Natural killer cell treated with Interleukin-12 subunit alpha and Interleukin-12 subunit beta and Interleukin-15 and Interleukin-18, amount 100 ng/mL, for 72 hours (primary cell): ENCODE data around the gene TSKS. TPM values are rescaled to one million over a fixed set of nuclear protein-coding genes. Genes with fewer than 3 reads are reported as not detected.
A peak's percentile ranks its signal among the peaks of the same experiment; 100 is the strongest.

Experiments used
- ATAC-seq, 2 donors: fragments of 150-1000 bp; cut with Tn5 transposase in 1 of 2; sonication (Bioruptor Pico), chemical (Tn5 transposase) in 1 of 2; 2 replicates each; pipeline ENCODE4 v1.10.0; 2021
- DNase-seq: peaks from one replicate; pipeline ENCODE4 v3.0.0; 2022; ENCODE audit warnings: low spot score
- H3K27ac Mint-ChIP-seq, 2 donors: 1 replicate in 1 of 2; 2 replicates in 1 of 2; pipeline ENCODE4 v1.8.0; 2022; ENCODE audit warnings: mixed read lengths in 2 of 2, mild to moderate bottlenecking in 1 of 2, moderate library complexity in 1 of 2
- H3K27me3 Mint-ChIP-seq, 2 donors: 1 replicate in 1 of 2; 2 replicates in 1 of 2; pipeline ENCODE4 v1.8.0; 2022; ENCODE audit warnings: mixed read lengths in 2 of 2
- H3K36me3 Mint-ChIP-seq: one replicate; pipeline ENCODE4 v1.8.0; 2022; ENCODE audit warnings: mixed read lengths
- H3K4me1 Mint-ChIP-seq, 2 donors: 1 replicate in 1 of 2; 2 replicates in 1 of 2; pipeline ENCODE4 v1.8.0; 2022; ENCODE audit warnings: low read depth in 2 of 2, mixed read lengths in 2 of 2, mild to moderate bottlenecking in 1 of 2
- H3K4me3 Mint-ChIP-seq: one replicate; pipeline ENCODE4 v1.8.0; 2022; ENCODE audit warnings: mixed read lengths
- H3K9me3 Mint-ChIP-seq: 2 replicates; pipeline ENCODE4 v1.8.0; 2022; ENCODE audit warnings: mixed read lengths
- total RNA-seq, 2 donors: library from RNA; stranded (reverse); gene quantifications; one replicate each; pipeline ENCODE4 v1.2.3, GENCODE V29; 2022

The TSKS gene
- total RNA-seq, 2 donors from 2014 or later = 0.38 to 0.53 TPM

- no peak overlapping the region for H3K27ac Mint-ChIP-seq
- peaks cover 11% of the 10 kb centered on the region for H3K36me3 Mint-ChIP-seq
- no peaks in the 10 kb centered on the region for H3K27me3 Mint-ChIP-seq
Measured at GRCh38 chr19:49801966-49802661, 39.0 kb upstream of the TSKS start.

GRCh38 chr19:49801401-49801888, 38.3 kb upstream of the TSKS start:
- H3K4me3 Mint-ChIP-seq = no peak overlapping the region
- ATAC-seq = no peak
- no peak for DNase-seq
- no peaks in the 10 kb centered on the region for H3K27me3 Mint-ChIP-seq
- H3K9me3 Mint-ChIP-seq = no peaks in the 10 kb centered on the region
- H3K36me3 Mint-ChIP-seq = peaks cover 13% of the 10 kb centered on the region
- H3K4me1 Mint-ChIP-seq = peaks cover 5 to 7% of the 10 kb centered on the region in 2 donors
- no peak overlapping the region for H3K27ac Mint-ChIP-seq

More at GRCh38 chr19:49801966-49802661, 39.0 kb upstream of the TSKS start:
- no peaks in the 10 kb centered on the region for H3K9me3 Mint-ChIP-seq
- no peak for ATAC-seq
- H3K4me1 Mint-ChIP-seq = peaks cover 6 to 8% of the 10 kb centered on the region in 2 donors
- DNase-seq = no peak
- no peak overlapping the region for H3K4me3 Mint-ChIP-seq

GRCh38 chr19:49800771-49801170, 37.7 kb upstream of the TSKS start:
- DNase-seq = no peak
- H3K4me3 Mint-ChIP-seq = no peak overlapping the region
- no peak overlapping the region for H3K27ac Mint-ChIP-seq
- H3K36me3 Mint-ChIP-seq = peaks cover 10% of the 10 kb centered on the region
- H3K9me3 Mint-ChIP-seq = no peaks in the 10 kb centered on the region
- no peaks in the 10 kb centered on the region for H3K27me3 Mint-ChIP-seq
- ATAC-seq = no peak
- H3K4me1 Mint-ChIP-seq = peaks cover 0 to 3% of the 10 kb centered on the region in 2 donors

- H3K4me3 Mint-ChIP-seq = no peak overlapping the region
- ATAC-seq (peak in 1 of 2 donors; percentile 9), DNase-seq (no peak)
- H3K27ac Mint-ChIP-seq = no peak overlapping the region
- no peaks in the 10 kb centered on the region for H3K27me3 Mint-ChIP-seq
- peaks cover 10% of the 10 kb centered on the region for H3K36me3 Mint-ChIP-seq
- H3K9me3 Mint-ChIP-seq = no peaks in the 10 kb centered on the region
- peaks cover 0 to 3% of the 10 kb centered on the region in 2 donors for H3K4me1 Mint-ChIP-seq
Measured at GRCh38 chr19:49799798-49800376, 36.8 kb upstream of the TSKS start.

GRCh38 chr19:49799271-49799797, 36.2 kb upstream of the TSKS start:
- ATAC-seq (no peak), DNase-seq (no peak)
- Mint-ChIP-seq H3K36me3 (peaks cover 10% of the 10 kb centered on the region), H3K27me3 (no peaks in the 10 kb centered on the region), H3K27ac (no peak overlapping the region), H3K9me3 (no peaks in the 10 kb centered on the region), H3K4me3 (no peak overlapping the region), H3K4me1 (peaks cover 0 to 3% of the 10 kb centered on the region in 2 donors)

- Mint-ChIP-seq H3K9me3 (no peaks in the 10 kb centered on the region), H3K36me3 (peaks cover 9% of the 10 kb centered on the region), H3K27me3 (no peaks in the 10 kb centered on the region), H3K4me3 (no peak overlapping the region), H3K4me1 (peaks cover 0 to 2% of the 10 kb centered on the region in 2 donors), H3K27ac (no peak overlapping the region)
- no peak for ATAC-seq
- no peak for DNase-seq
Measured at GRCh38 chr19:49798574-49798973, 35.5 kb upstream of the TSKS start.

GRCh38 chr19:49795615-49796014, 32.5 kb upstream of the TSKS start:
- Mint-ChIP-seq H3K9me3 (no peaks in the 10 kb centered on the region), H3K36me3 (peaks cover 6% of the 10 kb centered on the region), H3K27me3 (no peaks in the 10 kb centered on the region), H3K4me1 (peaks cover 0 to 8% of the 10 kb centered on the region in 2 donors), H3K27ac (no peak overlapping the region), H3K4me3 (no peak overlapping the region)
- ATAC-seq = no peak
- DNase-seq = no peak

- no peak overlapping the region for H3K4me3 Mint-ChIP-seq
- H3K36me3 Mint-ChIP-seq = peaks cover 6% of the 10 kb centered on the region
- no peaks in the 10 kb centered on the region for H3K9me3 Mint-ChIP-seq
- peak in 1 of 2 donors; percentile 66 for ATAC-seq
- H3K4me1 Mint-ChIP-seq = peaks cover 0 to 15% of the 10 kb centered on the region in 2 donors
- peak overlapping the region in 1 of 2 donors; percentile 72 for H3K27ac Mint-ChIP-seq
- DNase-seq = no peak
- H3K27me3 Mint-ChIP-seq = no peaks in the 10 kb centered on the region
Measured at GRCh38 chr19:49793561-49793840, 30.4 kb upstream of the TSKS start.

- Mint-ChIP-seq H3K4me1 (peaks cover 0 to 19% of the 10 kb centered on the region in 2 donors), H3K36me3 (peaks cover 6% of the 10 kb centered on the region), H3K9me3 (no peaks in the 10 kb centered on the region), H3K27me3 (no peaks in the 10 kb centered on the region), H3K4me3 (no peak overlapping the region), H3K27ac (peak overlapping the region in 1 of 2 donors; percentile 72)
- DNase-seq (no peak), ATAC-seq (peak in 1 of 2 donors; percentile 6)
Measured at GRCh38 chr19:49792829-49793560, 29.9 kb upstream of the TSKS start.

GRCh38 chr19:49791776-49792445, 28.8 kb upstream of the TSKS start:
- no peaks in the 10 kb centered on the region for H3K9me3 Mint-ChIP-seq
- H3K27me3 Mint-ChIP-seq = no peaks in the 10 kb centered on the region
- H3K4me3 Mint-ChIP-seq = no peak overlapping the region
- DNase-seq (no peak), ATAC-seq (no peak)
- H3K36me3 Mint-ChIP-seq = peaks cover 6% of the 10 kb centered on the region
- no peak overlapping the region for H3K27ac Mint-ChIP-seq
- H3K4me1 Mint-ChIP-seq = peaks cover 0 to 19% of the 10 kb centered on the region in 2 donors

- ATAC-seq (no peak), DNase-seq (no peak)
- Mint-ChIP-seq H3K27ac (peak overlapping the region in 1 of 2 donors; percentile 6), H3K4me1 (peaks cover 0 to 24% of the 10 kb centered on the region in 2 donors), H3K4me3 (no peak overlapping the region), H3K9me3 (no peaks in the 10 kb centered on the region), H3K27me3 (no peaks in the 10 kb centered on the region), H3K36me3 (no peaks in the 10 kb centered on the region)
Measured at GRCh38 chr19:49790866-49791265, 27.8 kb upstream of the TSKS start.

GRCh38 chr19:49788857-49789256, 25.8 kb upstream of the TSKS start:
- Mint-ChIP-seq H3K9me3 (no peaks in the 10 kb centered on the region), H3K4me1 (peaks cover 5 to 30% of the 10 kb centered on the region in 2 donors), H3K27ac (no peak overlapping the region), H3K36me3 (peaks cover 9% of the 10 kb centered on the region), H3K27me3 (no peaks in the 10 kb centered on the region), H3K4me3 (no peak overlapping the region)
- ATAC-seq = no peak
- DNase-seq = no peak

- peaks cover 9% of the 10 kb centered on the region for H3K36me3 Mint-ChIP-seq
- H3K27me3 Mint-ChIP-seq = no peaks in the 10 kb centered on the region
- no peak for ATAC-seq
- no peaks in the 10 kb centered on the region for H3K9me3 Mint-ChIP-seq
- DNase-seq = no peak
- H3K4me1 Mint-ChIP-seq = peaks cover 5 to 26% of the 10 kb centered on the region in 2 donors
- H3K4me3 Mint-ChIP-seq = no peak overlapping the region
- no peak overlapping the region for H3K27ac Mint-ChIP-seq
Measured at GRCh38 chr19:49787746-49788145, 24.6 kb upstream of the TSKS start.
